NCI-H748 (cell line): ENCODE measurements around the gene NOXO1.

Experiments used
- DNase-seq: peaks from one replicate; lab custom pipeline; 2025; ENCODE audit not compliant: unreplicated experiment; lab: John Stamatoyannopoulos, UW

The NOXO1 gene

GRCh38 chr16:1998360-1998835 is 17.1 kb upstream of the NOXO1 start:
- DNase-seq: no peak

GRCh38 chr16:1997494-1998359 is 16.5 kb upstream of the NOXO1 start:
- no peak for DNase-seq

- DNase-seq: no peak
These were observed 12.5 kb upstream of the NOXO1 start for GRCh38 chr16:1993731-1994131.

GRCh38 chr16:1992704-1993317 is 11.5 kb upstream of the NOXO1 start:
- no peak for DNase-seq

GRCh38 chr16:1991948-1992703 is 10.9 kb upstream of the NOXO1 start:
- DNase-seq: no peak

GRCh38 chr16:1991588-1991947 is 10.3 kb upstream of the NOXO1 start:
- DNase-seq: no peak

GRCh38 chr16:1991135-1991551 is 9.9 kb upstream of the NOXO1 start:
- DNase-seq: no peak

GRCh38 chr16:1990351-1991134 is 9.3 kb upstream of the NOXO1 start:
- DNase-seq: peak; percentile 57

- no peak for DNase-seq
These were observed 8.8 kb upstream of the NOXO1 start for GRCh38 chr16:1990101-1990350.

GRCh38 chr16:1989209-1990100 is 8.2 kb upstream of the NOXO1 start, which contains the start of gene SYNGR3:
Gene SYNGR3 (plus strand): TSS chr16:1989970. CDS start chr16:1990103, 133 bp downstream.
- DNase-seq: peak; percentile 65

- no peak for DNase-seq
These were observed 5.9 kb upstream of the NOXO1 start for GRCh38 chr16:1987198-1987597.

GRCh38 chr16:1985466-1986150 is 4.3 kb upstream of the NOXO1 start:
- no peak for DNase-seq

GRCh38 chr16:1984347-1985225 is 3.3 kb upstream of the NOXO1 start:
- DNase-seq: peak; percentile 56

- DNase-seq: peak; percentile 95
These were observed 2.5 kb upstream of the NOXO1 start, which contains the start of gene GFER for GRCh38 chr16:1983544-1984346. Gene GFER (plus strand): TSS chr16:1984193. CDS start chr16:1984219, 26 bp downstream.

GRCh38 chr16:1982991-1983543 is 1.8 kb upstream of the NOXO1 start:
- DNase-seq: no peak

GRCh38 chr16:1982013-1982433 is 754 bp upstream of the NOXO1 start:
- DNase-seq: no peak

GRCh38 chr16:1980770-1981087 is 540 bp downstream of the NOXO1 start:
- DNase-seq: no peak
